HepG2 (cell line): Measurements from ENCODE around the gene ZDHHC16. TPM values are rescaled to one million over a fixed set of nuclear protein-coding genes. Genes with fewer than 3 reads are reported as not detected.

Experiments used
- DNMT3B ChIP-seq: conservative IDR thresholded peaks from 2 replicates; pipeline ENCODE4 v1.6.1; 2016; ENCODE audit warnings: missing biosample characterization, control low read depth
- GATAD2A ChIP-seq: IDR thresholded peaks from 2 replicates; pipeline ENCODE4 v1.6.1; 2016
- HOXA5 ChIP-seq: sonication (generic); formaldehyde crosslinking; IDR thresholded peaks from 2 replicates; pipeline ENCODE4 v1.4.0; 2020; ENCODE audit warnings: missing genetic modification reagents
- MAFF ChIP-seq: IDR thresholded peaks from 2 replicates; pipeline ENCODE4 v1.6.1; 2011; ENCODE audit warnings: low read depth, low read length, improper control_type of control experiment
- MAFK ChIP-seq, 2 experiments: IDR thresholded peaks in 1 of 2; conservative IDR thresholded peaks in 1 of 2; 2 replicates each; pipeline ENCODE4 v1.6.1; 2011; ENCODE audit warnings: improper control_type of control experiment in 2 of 2, low read length in 2 of 2
- NFIC ChIP-seq: IDR thresholded peaks from 2 replicates; pipeline ENCODE4 v1.6.1; 2012; ENCODE audit warnings: mild to moderate bottlenecking, low read length, inconsistent platforms
- POLR2AphosphoS5 ChIP-seq: IDR thresholded peaks from 2 replicates; pipeline ENCODE4 v1.6.1; 2012; ENCODE audit warnings: low read depth, low read length
- TCF12 ChIP-seq, 2 experiments: fragments of 450-650 bp in 1 of 2; sonication (generic) in 1 of 2; formaldehyde crosslinking in 1 of 2; IDR thresholded peaks; 2 replicates each; pipeline versions ENCODE4 v1.6.1 to v1.8.0; 2017 to 2022; ENCODE audit warnings: antibody characterized with exemption in 1 of 2, mild to moderate bottlenecking in 1 of 2, missing genetic modification reagents in 1 of 2, moderate library complexity in 1 of 2
- TSC22D2 ChIP-seq: sonication (generic); formaldehyde crosslinking; IDR thresholded peaks from 2 replicates; pipeline ENCODE4 v1.5.1; 2020; ENCODE audit warnings: missing genetic modification reagents, mild to moderate bottlenecking, borderline replicate concordance
- ZNF24 ChIP-seq: fragments of 450-650 bp; IDR thresholded peaks from 2 replicates; pipeline ENCODE4 v1.6.1; 2017; ENCODE audit warnings: antibody characterized with exemption, mild to moderate bottlenecking
- ZNF792 ChIP-seq: IDR thresholded peaks from 2 replicates; pipeline ENCODE4 v1.6.1; 2016
- ZNF850 ChIP-seq: sonication (generic); formaldehyde crosslinking; conservative IDR thresholded peaks from 2 replicates; pipeline ENCODE4 v1.9.0; 2021; ENCODE audit warnings: mild to moderate bottlenecking, missing genetic modification reagents
- polyA plus RNA-seq, 8 experiments: library from polyadenylated mRNA; depleted of rRNA in 3 of 8; stranded (reverse) in 7 of 8; unstranded in 1 of 8; fragments of >200 nt; fragmentation: Illumina TruSeq in 4 of 8; extraction: Trizol in 4 of 8; gene quantifications; 2 replicates each; pipeline versions ENCODE4 v1.2.1 to v1.2.3, GENCODE V29; 2011 to 2016; ENCODE audit warnings: low read depth in 4 of 8, missing spikeins in 1 of 8, mixed read lengths in 1 of 8; ENCODE audit not compliant: insufficient read depth in 1 of 8
- total RNA-seq, 5 experiments: library from RNA; depleted of rRNA; stranded (reverse); fragments of >200 nt; fragmentation: Illumina TruSeq; extraction: Trizol; gene quantifications; 2 replicates each; pipeline ENCODE4 v1.2.3, GENCODE V29; 2016; ENCODE audit warnings: low read depth in 1 of 5
- TF ChIP-seq, protein P1 (sequence below): sonication (generic); formaldehyde crosslinking; IDR thresholded peaks from 2 replicates; pipeline ENCODE4 v1.4.0; 2020; ENCODE audit warnings: missing genetic modification reagents, borderline replicate concordance
- TF ChIP-seq, protein P2 (sequence below): sonication (generic); formaldehyde crosslinking; conservative IDR thresholded peaks from 2 replicates; pipeline ENCODE4 v1.4.0; 2020; ENCODE audit warnings: mild to moderate bottlenecking, missing genetic modification reagents, moderate library complexity
- TF ChIP-seq, protein P3 (sequence below): sonication (generic); formaldehyde crosslinking; conservative IDR thresholded peaks from 2 replicates; pipeline ENCODE4 v1.8.1; 2023; ENCODE audit warnings: missing genetic modification reagents
- TF ChIP-seq, protein P4 (sequence below): sonication (generic); formaldehyde crosslinking; IDR thresholded peaks from 2 replicates; pipeline ENCODE4 v1.4.0; 2020; ENCODE audit warnings: missing genetic modification reagents
- TF ChIP-seq, protein P5 (sequence below): sonication (generic); formaldehyde crosslinking; IDR thresholded peaks from 2 replicates; pipeline ENCODE4 v1.5.0; 2020; ENCODE audit warnings: mild to moderate bottlenecking, missing genetic modification reagents

The ZDHHC16 gene
- total and polyA plus RNA-seq, 2 of the 13 experiments (the other 11 are each of a cell fraction or from before 2014, with no cell fraction given), result 40.8 to 41.8 TPM

DNA sequence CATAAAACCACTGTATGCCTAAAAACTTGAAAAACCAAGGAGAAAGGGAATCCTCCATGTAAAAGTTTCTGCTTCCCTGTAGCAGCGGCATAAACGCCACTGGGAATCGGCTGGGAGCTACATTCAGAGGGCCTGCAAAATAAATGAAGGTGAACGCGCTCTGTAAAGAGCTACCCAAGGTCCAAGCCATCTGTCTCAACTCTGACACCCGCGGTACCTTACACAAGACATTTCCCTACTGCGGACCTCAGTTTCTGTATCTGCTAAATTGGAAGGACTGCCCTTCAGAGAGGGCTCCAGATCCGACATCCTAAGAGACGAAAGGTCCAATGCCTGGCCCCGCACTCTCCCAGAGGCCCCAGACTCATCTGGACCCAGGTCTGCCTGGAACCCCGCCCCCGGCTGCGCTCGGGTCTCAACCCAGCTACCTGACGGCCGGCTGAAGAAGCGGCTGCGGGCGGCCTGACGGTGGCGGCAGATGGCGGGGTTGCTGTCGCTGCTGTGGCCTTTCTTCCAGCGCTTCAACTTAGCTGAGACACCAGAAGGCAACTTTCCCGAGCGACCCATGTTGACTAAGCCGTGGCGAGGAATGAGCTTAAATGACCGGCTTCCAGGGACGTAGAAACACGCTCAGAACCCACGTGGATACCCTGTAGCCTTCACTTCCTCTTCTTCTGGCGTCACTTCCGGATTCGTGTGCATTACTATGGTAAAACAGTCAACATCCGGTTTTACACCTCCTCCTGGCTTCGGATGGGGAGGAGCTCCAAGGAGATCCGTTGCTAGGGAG is 45.1 kb upstream of the ZDHHC16 start, which contains the start of gene RRP12 (continued):
- TF ChIP-seq, protein P1, sequence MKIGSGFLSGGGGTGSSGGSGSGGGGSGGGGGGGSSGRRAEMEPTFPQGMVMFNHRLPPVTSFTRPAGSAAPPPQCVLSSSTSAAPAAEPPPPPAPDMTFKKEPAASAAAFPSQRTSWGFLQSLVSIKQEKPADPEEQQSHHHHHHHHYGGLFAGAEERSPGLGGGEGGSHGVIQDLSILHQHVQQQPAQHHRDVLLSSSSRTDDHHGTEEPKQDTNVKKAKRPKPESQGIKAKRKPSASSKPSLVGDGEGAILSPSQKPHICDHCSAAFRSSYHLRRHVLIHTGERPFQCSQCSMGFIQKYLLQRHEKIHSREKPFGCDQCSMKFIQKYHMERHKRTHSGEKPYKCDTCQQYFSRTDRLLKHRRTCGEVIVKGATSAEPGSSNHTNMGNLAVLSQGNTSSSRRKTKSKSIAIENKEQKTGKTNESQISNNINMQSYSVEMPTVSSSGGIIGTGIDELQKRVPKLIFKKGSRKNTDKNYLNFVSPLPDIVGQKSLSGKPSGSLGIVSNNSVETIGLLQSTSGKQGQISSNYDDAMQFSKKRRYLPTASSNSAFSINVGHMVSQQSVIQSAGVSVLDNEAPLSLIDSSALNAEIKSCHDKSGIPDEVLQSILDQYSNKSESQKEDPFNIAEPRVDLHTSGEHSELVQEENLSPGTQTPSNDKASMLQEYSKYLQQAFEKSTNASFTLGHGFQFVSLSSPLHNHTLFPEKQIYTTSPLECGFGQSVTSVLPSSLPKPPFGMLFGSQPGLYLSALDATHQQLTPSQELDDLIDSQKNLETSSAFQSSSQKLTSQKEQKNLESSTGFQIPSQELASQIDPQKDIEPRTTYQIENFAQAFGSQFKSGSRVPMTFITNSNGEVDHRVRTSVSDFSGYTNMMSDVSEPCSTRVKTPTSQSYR, result 0 out of 2 replicates have a peak, but pooled peaks have one; percentile 23
- TF ChIP-seq DNMT3B (0 out of 2 replicates have a peak, but pooled peaks have one; percentile 32), ZNF24 (no peak), ZNF850 (CRISPR knock-in tag) (no peak), POLR2AphosphoS5 (peak; percentile 80), NFIC (no peak), TCF12 (IDR thresholded peaks at IDR 0.05) (no peak), TCF12 (CRISPR knock-in tag; IDR thresholded peaks at IDR 0.05) (no peak), HOXA5 (CRISPR knock-in tag) (no peak), MAFF (no peak), MAFK (conservative IDR thresholded peaks at IDR 0.05 in 1 of 2, IDR thresholded peaks at IDR 0.05 in 1 of 2; ENCODE audit: low read length in 2 of 2) (no peak), ZNF792 (CRISPR knock-in tag) (no peak; the same call in 1 of the 2 replicates), GATAD2A (CRISPR knock-in tag) (peak; percentile 53; the same call in 1 of the 2 replicates), TSC22D2 (CRISPR knock-in tag) (no peak)
- TF ChIP-seq, protein P2, sequence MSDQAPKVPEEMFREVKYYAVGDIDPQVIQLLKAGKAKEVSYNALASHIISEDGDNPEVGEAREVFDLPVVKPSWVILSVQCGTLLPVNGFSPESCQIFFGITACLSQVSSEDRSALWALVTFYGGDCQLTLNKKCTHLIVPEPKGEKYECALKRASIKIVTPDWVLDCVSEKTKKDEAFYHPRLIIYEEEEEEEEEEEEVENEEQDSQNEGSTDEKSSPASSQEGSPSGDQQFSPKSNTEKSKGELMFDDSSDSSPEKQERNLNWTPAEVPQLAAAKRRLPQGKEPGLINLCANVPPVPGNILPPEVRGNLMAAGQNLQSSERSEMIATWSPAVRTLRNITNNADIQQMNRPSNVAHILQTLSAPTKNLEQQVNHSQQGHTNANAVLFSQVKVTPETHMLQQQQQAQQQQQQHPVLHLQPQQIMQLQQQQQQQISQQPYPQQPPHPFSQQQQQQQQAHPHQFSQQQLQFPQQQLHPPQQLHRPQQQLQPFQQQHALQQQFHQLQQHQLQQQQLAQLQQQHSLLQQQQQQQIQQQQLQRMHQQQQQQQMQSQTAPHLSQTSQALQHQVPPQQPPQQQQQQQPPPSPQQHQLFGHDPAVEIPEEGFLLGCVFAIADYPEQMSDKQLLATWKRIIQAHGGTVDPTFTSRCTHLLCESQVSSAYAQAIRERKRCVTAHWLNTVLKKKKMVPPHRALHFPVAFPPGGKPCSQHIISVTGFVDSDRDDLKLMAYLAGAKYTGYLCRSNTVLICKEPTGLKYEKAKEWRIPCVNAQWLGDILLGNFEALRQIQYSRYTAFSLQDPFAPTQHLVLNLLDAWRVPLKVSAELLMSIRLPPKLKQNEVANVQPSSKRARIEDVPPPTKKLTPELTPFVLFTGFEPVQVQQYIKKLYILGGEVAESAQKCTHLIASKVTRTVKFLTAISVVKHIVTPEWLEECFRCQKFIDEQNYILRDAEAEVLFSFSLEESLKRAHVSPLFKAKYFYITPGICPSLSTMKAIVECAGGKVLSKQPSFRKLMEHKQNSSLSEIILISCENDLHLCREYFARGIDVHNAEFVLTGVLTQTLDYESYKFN (CRISPR knock-in tag), result no peak
- TF ChIP-seq, protein P3, sequence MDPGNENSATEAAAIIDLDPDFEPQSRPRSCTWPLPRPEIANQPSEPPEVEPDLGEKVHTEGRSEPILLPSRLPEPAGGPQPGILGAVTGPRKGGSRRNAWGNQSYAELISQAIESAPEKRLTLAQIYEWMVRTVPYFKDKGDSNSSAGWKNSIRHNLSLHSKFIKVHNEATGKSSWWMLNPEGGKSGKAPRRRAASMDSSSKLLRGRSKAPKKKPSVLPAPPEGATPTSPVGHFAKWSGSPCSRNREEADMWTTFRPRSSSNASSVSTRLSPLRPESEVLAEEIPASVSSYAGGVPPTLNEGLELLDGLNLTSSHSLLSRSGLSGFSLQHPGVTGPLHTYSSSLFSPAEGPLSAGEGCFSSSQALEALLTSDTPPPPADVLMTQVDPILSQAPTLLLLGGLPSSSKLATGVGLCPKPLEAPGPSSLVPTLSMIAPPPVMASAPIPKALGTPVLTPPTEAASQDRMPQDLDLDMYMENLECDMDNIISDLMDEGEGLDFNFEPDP (CRISPR knock-in tag), result no peak
- TF ChIP-seq, protein P4, sequence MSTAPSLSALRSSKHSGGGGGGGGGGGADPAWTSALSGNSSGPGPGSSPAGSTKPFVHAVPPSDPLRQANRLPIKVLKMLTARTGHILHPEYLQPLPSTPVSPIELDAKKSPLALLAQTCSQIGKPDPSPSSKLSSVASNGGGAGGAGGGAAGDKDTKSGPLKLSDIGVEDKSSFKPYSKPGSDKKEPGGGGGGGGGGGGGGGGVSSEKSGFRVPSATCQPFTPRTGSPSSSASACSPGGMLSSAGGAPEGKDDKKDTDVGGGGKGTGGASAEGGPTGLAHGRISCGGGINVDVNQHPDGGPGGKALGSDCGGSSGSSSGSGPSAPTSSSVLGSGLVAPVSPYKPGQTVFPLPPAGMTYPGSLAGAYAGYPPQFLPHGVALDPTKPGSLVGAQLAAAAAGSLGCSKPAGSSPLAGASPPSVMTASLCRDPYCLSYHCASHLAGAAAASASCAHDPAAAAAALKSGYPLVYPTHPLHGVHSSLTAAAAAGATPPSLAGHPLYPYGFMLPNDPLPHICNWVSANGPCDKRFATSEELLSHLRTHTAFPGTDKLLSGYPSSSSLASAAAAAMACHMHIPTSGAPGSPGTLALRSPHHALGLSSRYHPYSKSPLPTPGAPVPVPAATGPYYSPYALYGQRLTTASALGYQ (CRISPR knock-in tag), result no peak
- TF ChIP-seq, protein P5, sequence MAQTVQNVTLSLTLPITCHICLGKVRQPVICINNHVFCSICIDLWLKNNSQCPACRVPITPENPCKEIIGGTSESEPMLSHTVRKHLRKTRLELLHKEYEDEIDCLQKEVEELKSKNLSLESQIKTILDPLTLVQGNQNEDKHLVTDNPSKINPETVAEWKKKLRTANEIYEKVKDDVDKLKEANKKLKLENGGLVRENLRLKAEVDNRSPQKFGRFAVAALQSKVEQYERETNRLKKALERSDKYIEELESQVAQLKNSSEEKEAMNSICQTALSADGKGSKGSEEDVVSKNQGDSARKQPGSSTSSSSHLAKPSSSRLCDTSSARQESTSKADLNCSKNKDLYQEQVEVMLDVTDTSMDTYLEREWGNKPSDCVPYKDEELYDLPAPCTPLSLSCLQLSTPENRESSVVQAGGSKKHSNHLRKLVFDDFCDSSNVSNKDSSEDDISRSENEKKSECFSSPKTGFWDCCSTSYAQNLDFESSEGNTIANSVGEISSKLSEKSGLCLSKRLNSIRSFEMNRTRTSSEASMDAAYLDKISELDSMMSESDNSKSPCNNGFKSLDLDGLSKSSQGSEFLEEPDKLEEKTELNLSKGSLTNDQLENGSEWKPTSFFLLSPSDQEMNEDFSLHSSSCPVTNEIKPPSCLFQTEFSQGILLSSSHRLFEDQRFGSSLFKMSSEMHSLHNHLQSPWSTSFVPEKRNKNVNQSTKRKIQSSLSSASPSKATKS (CRISPR knock-in tag), result no peak
